ENCODE measurements around the gene DXO.
"Not testable (repeated sequence)": the region's sequence is repeated elsewhere in the genome, so short reads cannot be mapped to it uniquely, and the experiment has no call there.

The DXO gene

GRCh38 chr6:31979238-31979898, 7.4 kb upstream of the DXO start:
- DNase-seq, result no peak

DNA sequence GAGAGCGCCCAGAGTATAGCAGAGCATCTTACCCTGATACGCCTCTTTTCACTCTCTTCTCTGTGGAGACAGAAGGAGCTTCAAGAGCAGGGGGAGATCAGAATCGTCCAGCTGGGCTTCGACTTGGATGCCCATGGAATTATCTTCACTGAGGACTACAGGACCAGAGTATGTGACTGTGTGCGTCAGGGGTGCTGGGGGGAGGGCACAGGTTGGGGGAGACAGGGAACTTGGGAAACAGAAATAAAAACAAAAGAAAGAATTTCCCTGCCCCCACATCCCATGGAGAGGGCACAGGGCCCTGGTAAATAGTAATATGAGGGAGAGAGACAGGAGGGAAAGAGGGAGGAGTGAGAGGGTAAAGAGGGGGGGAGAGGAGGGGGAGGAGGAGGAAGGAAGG, 6.9 kb upstream of the DXO start:
- no peak for DNase-seq

- DNase-seq, result no peak
Measured at GRCh38 chr6:31977816-31978431, 6.0 kb upstream of the DXO start.

GRCh38 chr6:31976065-31976464, 4.1 kb upstream of the DXO start:
- DNase-seq, result not testable (repeated sequence)

- DNase-seq, result no peak
Measured at GRCh38 chr6:31972709-31973350, 892 bp upstream of the DXO start.

DNA sequence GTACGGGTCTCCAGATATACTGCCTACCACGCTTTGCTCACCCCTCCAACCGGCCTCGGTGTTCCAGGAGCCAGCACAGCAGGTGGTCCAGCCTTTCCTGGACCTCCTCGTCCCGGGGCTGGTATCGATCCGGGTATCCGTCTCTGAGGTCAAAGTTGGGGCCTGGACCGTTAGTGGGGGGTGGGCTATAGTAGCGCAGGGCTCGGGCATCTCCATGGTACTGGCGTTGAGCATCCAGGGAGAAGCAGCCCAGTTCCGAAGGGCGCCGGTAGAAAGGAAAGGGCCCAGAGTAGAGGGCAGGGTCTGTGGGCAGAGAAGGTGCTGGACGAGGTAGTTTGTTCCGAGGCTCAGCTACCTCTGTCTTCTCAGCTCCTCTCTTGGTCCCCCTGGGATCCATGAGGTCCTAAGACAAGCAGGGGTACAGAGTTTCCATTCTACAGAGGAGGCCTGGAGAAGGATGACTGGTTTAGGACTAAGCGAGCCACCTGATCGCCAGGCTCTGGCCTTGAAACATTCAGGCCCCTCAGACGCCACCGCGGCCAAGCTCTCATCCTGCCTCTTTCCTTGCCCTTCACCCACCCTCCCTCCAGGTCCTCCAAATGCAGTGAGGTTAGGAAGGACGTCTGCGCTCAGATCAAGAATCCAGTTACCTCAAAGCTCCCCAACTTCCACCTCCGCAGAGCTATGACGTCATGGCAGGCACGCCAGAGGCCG, 502 bp downstream of the DXO start:
- no peak for DNase-seq

DNA sequence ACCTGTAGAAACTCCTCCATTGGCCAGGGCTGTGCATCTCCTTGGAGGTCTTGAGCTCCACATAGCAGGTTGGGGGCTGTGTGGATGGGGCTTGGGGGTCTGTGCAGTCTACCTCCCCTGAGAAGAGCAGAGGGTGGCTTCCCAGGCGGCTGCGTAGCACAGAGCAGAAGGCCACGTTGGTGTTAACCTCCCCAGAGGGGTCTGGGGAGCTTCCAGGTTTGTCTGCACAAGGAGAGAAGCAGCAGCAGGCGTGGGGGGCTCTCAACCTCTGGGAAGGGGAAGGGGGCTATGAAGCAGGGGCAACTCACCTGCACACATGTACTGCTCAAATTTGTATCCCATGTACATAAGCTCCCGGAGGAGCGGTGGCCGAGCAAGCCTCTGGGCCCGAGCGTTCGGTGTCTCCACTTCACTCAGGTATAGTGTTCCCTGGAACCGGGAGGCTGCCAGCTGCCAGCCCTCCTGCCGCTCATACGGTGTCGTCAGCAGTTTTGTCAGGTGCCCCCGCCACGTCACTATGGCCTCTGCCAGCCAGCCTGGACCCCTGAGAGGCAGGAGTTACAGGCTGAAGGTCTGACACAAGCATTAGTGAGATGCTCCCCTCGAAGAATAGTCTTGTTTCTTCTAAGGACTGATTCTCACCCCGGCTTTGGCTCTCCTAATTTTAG, 1.2 kb downstream of the DXO start:
- no peak for DNase-seq

- no peak for DNase-seq
Measured at GRCh38 chr6:31969712-31970603, 2.0 kb downstream of the DXO start.

GRCh38 chr6:31968791-31969711, 2.9 kb downstream of the DXO start:
- no peak for DNase-seq

DNA sequence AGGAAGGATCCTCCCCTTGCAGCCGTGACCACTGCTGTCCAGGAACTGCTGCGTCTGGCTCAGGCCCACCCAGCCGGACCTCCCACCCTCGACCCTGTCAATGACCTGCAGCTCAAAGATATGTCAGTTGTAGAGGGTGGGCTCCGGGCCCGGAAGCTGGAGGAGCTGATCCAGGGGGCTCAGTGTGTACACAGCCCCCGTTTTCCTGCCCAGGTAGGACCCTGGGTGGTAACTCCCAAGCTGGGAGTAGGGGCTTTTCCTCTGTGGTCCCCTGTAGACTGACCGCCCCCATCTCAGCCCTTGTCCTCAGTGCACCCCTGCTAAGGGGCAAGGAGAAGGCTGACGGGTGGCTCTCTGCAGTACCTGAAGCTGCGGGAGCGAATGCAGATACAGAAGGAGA, 3.6 kb downstream of the DXO start:
- DNase-seq, result no peak

- DNase-seq, result no peak
Measured at GRCh38 chr6:31967926-31968320, 4.0 kb downstream of the DXO start.

DNA sequence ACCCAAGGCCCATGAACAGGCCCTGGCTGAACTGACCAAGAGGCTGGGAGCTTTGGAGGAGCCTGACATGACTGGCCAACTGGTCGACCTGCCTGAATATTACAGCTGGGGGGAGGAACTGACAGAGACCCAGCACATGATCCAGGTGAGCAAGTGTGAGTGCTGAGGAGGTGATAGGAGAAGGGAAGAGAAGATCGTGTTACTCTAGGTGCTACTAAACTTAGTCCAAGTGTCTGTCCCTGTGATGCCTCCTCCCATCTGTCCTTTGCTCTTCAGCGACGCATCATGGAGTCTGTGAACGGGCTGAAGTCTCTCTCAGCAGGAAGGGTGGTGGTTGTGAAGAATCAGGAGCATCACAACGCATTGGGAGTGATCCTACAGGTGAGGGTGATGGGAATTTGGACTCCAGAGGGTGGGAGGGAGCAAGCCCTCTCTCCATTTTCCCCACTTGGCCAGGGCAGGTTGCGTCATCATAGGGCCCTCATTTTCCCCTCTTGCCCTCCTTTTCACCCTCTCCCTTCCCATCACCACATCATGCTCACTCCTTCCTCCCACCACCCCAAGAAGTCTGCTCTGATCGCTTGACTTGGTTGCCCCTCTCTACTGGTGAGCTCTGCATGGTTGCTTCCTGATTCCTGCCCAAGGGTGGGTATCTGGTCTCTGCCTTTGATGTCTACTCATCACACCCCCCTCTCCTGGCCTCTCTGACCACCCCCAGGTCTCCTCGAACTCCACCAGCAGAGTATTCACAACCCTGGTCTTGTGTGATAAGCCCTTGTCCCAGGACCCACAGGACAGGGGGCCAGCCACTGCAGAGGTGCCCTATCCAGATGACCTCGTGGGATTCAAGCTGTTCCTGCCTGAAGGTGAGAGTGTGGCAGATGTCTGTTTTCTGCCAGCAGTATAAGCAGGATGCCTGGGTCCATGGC, 4.7 kb downstream of the DXO start:
- no peak for DNase-seq

DNA sequence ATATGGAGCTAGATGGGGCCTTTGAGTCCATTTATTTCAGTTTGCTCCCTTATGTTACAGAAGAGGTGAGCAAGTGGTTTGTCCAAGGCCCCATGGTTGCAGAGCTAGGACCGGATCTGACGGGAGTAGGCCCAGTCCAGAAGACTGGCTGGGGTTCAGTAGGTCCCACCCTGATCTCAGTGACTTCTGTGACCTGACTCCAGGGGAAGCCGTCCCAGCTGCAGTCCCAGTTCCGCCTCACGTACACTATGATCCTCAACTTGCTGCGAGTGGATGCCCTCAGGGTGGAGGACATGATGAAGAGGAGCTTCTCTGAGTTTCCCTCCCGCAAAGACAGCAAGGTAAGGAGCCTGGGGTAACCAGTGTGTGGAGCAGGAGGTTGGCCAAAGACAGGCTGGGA, 5.4 kb downstream of the DXO start:
- DNase-seq, result no peak

DNA sequence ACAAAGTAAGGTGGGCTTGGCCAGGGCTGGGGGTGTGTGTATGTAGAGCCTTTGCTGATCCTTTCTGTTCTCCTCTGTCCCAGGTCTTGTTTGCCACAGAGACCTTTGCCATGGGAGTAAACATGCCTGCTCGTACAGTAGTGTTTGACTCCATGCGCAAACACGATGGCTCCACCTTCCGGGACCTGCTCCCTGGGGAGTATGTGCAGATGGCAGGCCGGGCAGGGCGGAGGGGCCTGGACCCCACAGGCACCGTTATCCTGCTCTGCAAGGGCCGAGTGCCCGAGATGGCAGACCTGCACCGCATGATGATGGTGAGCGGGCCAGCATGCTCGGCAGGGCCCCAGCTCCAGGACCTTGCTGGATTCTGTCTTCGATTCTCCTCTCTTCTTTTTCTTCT, 6.2 kb downstream of the DXO start:
- DNase-seq, result no peak

GRCh38 chr6:31963921-31964320, 8.0 kb downstream of the DXO start:
- no peak for DNase-seq

GRCh38 chr6:31961616-31962015, 10.3 kb downstream of the DXO start:
- DNase-seq, result no peak

GRCh38 chr6:31958741-31959739, 12.9 kb downstream of the DXO start, which contains the start of the genes NELFE and SKIC2:
Gene NELFE (minus strand): TSS chr6:31958971. CDS start chr6:31958446, 525 bp downstream.
Gene SKIC2 (plus strand): TSS chr6:31959175. CDS start chr6:31959193, 18 bp downstream.
- peak; percentile 88 for DNase-seq

- no peak for DNase-seq
Measured at GRCh38 chr6:31958412-31958740, 13.6 kb downstream of the DXO start.

- no peak for DNase-seq
Measured at GRCh38 chr6:31956796-31957195, 15.1 kb downstream of the DXO start.

Measured in NCI-H1694 treated with DMSO at 0.1 percent for 48 hours (cell line).